PC-9 (cell line): Measurements from ENCODE around the gene DSTN.

Source experiments
- EZH2 ChIP-seq: fragments of 200-600 bp; sonication (generic); IDR thresholded peaks from 2 replicates; pipeline ENCODE4 v1.8.0; 2017; ENCODE audit warnings: antibody characterized with exemption, low read depth
- TF ChIP-seq, protein P1 (sequence below): fragments of 200-600 bp; sonication (generic); conservative IDR thresholded peaks from 2 replicates; pipeline ENCODE4 v1.6.1; 2017; ENCODE audit warnings: mixed run types, antibody characterized with exemption, mild to moderate bottlenecking, moderate library complexity

DNA sequence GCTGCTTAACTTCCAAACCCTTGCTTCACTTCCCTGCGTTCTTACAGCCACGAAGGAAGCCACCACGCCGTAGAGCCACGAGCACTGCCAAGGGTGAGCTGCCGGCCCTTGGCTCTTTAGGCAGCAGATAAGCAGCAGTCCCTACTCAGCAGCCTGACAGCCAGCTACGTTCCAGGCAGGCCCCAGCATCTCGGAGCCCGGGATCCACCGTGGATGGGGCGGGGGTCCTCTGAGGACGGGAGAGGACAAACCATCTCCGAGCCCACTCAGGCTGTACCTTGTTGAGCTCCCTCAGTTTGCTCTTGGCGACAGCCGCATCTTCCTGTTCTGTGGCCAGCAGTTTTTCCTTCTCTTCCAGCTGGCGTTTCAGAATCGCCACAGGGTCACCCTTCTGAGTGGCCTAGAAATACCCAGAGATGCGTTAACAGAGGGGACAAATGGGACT, 71.7 kb downstream of the DSTN start:
- TF ChIP-seq, protein P1, sequence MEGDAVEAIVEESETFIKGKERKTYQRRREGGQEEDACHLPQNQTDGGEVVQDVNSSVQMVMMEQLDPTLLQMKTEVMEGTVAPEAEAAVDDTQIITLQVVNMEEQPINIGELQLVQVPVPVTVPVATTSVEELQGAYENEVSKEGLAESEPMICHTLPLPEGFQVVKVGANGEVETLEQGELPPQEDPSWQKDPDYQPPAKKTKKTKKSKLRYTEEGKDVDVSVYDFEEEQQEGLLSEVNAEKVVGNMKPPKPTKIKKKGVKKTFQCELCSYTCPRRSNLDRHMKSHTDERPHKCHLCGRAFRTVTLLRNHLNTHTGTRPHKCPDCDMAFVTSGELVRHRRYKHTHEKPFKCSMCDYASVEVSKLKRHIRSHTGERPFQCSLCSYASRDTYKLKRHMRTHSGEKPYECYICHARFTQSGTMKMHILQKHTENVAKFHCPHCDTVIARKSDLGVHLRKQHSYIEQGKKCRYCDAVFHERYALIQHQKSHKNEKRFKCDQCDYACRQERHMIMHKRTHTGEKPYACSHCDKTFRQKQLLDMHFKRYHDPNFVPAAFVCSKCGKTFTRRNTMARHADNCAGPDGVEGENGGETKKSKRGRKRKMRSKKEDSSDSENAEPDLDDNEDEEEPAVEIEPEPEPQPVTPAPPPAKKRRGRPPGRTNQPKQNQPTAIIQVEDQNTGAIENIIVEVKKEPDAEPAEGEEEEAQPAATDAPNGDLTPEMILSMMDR, result no peak
- no peak for TF ChIP-seq EZH2
